CD4-positive, alpha-beta T cell treated with Interleukin-17A for 4 hours (primary cell): Measurements from ENCODE around the gene ACTR2.
A peak's percentile ranks its signal among the peaks of the same experiment; 100 is the strongest.
"Not testable (repeated sequence)": the region's sequence is repeated elsewhere in the genome, so short reads cannot be mapped to it uniquely, and the experiment has no call there.

Source experiments
- DNase-seq: peaks from one replicate; pipeline ENCODE4 v3.0.0-alpha.2; 2020; ENCODE audit warnings: mixed read lengths

The ACTR2 gene

DNA sequence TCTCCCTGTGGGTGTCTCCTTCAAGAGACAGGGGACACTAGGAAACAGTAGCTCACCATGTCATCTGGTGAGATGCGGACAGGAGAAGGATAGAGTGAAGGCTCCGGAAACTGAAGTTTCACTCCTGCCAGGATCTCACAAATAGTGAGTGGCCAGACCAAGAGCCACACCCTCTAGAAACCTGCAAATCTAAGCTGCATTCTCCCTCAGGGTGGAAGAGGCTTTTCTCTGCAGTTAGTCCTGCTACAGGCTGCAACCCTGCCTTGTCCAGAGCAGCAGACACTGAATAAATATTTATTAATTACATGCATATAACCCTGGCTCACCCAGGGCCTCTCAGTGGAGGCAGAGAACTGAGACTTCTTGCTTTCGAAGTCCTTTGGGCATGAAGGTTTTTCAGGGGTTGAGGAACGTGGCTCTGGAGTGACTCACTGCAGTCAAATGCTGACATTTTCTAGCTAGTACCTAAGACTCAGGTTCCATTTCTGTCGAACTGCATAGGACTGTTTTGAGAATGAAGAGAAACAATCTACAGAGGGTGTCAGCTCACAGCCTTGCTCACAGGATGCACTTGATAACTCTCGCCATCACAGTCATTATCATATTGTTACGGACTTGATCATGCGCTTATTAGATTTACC lies 87.3 kb downstream of the ACTR2 start:
- no peak for DNase-seq

DNA sequence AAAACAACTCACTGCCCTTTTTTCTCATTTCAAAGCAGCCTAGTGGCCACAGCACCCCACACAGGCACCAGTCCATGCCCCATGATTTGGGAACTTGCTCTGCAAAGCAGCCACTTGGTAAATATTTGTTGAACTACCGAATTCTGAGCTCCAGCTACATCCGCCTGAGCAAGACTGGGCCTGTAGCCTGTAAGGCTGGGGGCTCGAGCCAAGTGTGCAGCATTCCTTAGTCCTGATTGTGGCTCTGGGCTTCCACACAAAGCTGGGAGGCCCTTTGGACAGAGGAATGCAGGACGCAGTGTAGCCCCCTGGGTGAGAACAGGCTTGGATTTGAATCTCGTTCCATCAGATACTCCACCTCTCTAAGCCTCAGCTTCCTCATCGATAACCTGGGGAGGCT lies 88.4 kb downstream of the ACTR2 start:
- no peak for DNase-seq

DNA sequence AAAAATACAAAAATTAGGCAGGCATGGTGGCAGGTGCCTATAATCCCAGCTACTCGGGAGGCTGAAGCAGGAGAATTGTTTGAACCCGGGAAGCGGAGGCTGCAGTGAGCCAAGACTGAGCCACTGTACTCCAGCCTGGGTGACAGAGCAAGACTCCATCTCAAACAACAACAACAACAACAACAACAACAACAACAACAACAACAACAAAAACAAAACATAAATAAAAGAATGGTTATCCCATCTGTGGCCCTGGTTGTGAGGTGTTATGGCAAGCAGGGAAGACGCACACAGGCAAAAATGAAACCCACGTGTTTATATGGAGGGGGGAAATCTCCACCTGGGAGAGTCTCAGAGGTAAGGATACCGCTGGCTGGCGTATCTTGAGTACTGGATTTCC lies 89.7 kb downstream of the ACTR2 start:
- DNase-seq: not testable (repeated sequence)

DNA sequence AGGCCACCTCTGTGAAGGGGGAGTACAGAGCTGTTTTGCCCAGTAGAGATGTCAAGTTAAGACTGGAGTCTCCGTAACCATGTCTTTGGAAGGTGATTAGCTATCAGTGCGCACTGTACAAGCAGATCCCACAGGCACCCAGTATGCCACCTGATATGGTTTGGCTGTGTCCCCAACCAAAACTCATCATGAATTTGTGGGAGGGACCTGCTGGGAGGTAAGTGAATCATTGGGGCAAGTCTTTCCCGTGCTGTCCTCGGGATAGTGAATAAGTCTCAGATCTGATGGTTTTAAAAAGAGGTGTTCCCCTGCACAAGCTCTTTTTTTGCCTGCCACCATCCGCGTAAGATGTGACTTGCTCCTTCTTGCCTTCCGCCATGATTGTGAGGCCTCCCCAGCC lies 90.2 kb downstream of the ACTR2 start:
- DNase-seq: no peak

DNA sequence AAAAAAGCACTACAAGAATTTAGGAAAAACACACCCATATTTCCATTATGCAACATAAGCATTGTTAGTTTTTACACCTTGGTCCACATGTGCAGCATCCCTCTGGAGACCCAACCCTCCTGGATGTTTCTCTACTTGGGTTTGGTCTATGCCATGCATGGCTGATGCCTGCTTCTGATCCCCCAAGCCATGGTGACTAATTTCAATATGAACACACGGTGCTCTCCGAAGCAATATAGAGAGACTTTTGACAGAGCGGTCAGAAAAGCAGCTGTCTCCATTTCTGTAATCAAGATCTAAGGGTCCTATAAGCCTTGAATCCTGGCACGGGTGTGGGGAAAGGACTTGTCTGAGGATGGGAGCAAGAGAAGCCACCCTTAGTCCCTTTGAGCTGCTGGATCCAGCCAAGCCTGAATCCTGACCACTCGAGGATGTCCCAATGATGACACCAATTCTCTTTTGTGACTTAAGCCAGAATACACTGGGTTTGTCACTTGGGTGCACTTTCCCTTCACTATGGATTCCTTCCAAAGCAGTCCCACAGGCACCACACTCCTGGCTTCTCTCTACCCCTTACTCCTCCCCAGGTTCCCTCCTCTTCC lies 91.5 kb downstream of the ACTR2 start:
- DNase-seq: no peak

DNA sequence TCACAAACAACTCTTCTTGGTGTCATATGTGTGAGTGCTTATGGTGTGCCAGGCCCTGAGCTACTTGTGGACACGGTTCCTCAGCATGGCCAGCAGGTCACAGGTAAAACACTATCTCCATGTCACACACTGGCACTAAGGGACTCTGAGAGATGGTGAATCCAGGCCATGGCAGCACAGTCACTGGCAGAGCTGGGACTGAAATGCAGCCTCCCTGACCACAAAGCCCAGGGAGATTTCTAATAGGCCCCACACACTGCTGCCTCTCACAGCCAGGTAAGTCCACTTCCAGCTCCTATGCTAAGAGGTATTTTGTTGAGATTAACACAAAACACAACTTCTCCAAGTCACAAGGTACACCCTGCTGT lies 92.0 kb downstream of the ACTR2 start:
- no peak for DNase-seq

DNA sequence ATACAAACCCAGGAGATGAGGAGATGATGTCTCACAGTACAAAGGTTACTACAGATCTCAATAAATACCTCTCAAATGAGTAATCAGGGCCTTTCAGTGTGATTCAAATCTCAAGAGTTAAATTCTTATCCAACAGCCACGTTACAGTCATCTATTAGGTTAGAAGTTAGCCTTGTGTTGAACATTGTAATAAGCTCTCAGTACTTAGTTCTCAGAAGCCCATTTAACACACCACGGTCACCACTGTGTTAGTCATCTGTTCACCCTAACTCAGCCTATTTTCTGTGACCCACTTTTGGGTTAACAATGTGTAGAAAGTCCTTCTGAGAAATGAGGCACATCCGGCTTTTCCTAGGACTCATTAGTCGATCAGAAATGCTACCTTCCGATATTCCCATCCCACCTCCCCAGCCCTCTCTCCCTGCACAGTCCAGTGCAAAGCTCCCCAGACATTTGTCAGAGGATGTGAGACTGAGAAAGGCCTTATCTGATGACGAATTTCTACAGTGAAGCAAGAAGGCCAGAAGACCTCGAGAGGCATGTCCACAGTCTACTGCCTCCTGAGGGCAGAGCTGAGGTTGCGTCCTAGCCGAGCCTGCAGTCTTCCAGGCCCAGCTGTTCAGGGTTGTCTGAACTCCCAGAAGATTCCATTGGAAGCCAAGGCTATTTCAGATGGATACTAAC lies 92.6 kb downstream of the ACTR2 start:
- peak; percentile 14 for DNase-seq
